Psoas muscle (tissue), 8 donors: ENCODE data around the gene FGFBP3. TPM values are rescaled to one million over a fixed set of nuclear protein-coding genes. Genes with fewer than 3 reads are reported as not detected.
"Not testable (repeated sequence)": the region's sequence is repeated elsewhere in the genome, so short reads cannot be mapped to it uniquely, and the experiment has no call there.

ENCODE experiments used
- ATAC-seq, 4 donors: fragments of 200-7000 bp; cut with Tn5 transposase; one replicate each; pipeline ENCODE4 v1.9.1; 2020; ENCODE audit warnings: moderate library complexity in 3 of 4, mild to moderate bottlenecking in 2 of 4
- DNase-seq, 2 donors: peaks; one replicate each; pipeline ENCODE4 v3.0.0-alpha.2; 2020
- H3K27ac ChIP-seq: fragments of 200-600 bp; one replicate; pipeline ENCODE4 v1.8.0; 2022
- H3K27me3 ChIP-seq, 3 donors: fragments of 200-600 bp in 1 of 3; one replicate each; pipeline versions ENCODE4 v1.6.1 to v1.8.0; 2013 to 2022; ENCODE audit warnings: low read length in 2 of 3, mild to moderate bottlenecking in 2 of 3, moderate library complexity in 1 of 3; ENCODE audit not compliant: insufficient read depth in 3 of 3
- H3K36me3 ChIP-seq, 2 donors: fragments of 200-600 bp in 1 of 2; one replicate each; pipeline versions ENCODE4 v1.6.1 to v1.8.0; 2013 to 2022; ENCODE audit warnings: low read depth in 1 of 2, mild to moderate bottlenecking in 1 of 2, moderate library complexity in 1 of 2; ENCODE audit not compliant: insufficient read depth in 1 of 2
- H3K4me1 ChIP-seq: fragments of 200-600 bp; one replicate; pipeline ENCODE4 v1.8.0; 2022
- H3K4me3 ChIP-seq: fragments of 200-600 bp; one replicate; pipeline ENCODE4 v1.8.0; 2022; ENCODE audit warnings: mild to moderate bottlenecking
- H3K9me3 ChIP-seq: fragments of 200-600 bp; one replicate; pipeline ENCODE4 v1.8.0; 2022
- WGBS, 3 donors: extraction: QIAGEN DNeasy Blood & Tissue Kit; methylation state at CpG; one replicate each; pipeline versions ENCODE4 v1.1.6 to v1.1.7; 2013; 5-methylcytosine and 5-hydroxymethylcytosine counted together
- intact Hi-C, 2 donors: fragments of 100-400 bp; cut with DNase I; formaldehyde crosslinking; loops; one replicate each; pipeline versions ENCODE4 v1.11.0 to v1.14.2; 2022
- polyA plus RNA-seq, 3 donors: library from polyadenylated mRNA; stranded (reverse); fragments of 200-250 nt; gene quantifications; one replicate each; pipeline ENCODE4 v1.2.3, GENCODE V29; 2013
- total RNA-seq, 4 donors: library from RNA; stranded (reverse); fragmentation: NEBNext Ultra II Directional in 2 of 4; extraction: Animal tissue kit (Norgen Biotek cat#: 25700) in 2 of 4; gene quantifications; one replicate each; pipeline versions ENCODE4 v1.2.1 to v1.2.4, GENCODE V29; 2021 to 2023
- TF ChIP-seq, protein P1 (sequence below): fragments of 200-600 bp; IDR thresholded peaks from one replicate; pipeline ENCODE4 v1.8.0; 2022; ENCODE audit warnings: antibody characterized with exemption
- donor health status: healthy with polysubstance abuse.
- donor health status: DM: no; HTN: no; CAD: no; lungs with moderate emphysema.
- donor health status: Bipolar disorder and iron deficiency.
- donor health status: healthy.
- donor health status: DM: yes; HTN: yes; CAD: no.
- donor health status: DM: no; HTN: no; CAD: no.
- donor health status: DM: no; HTN: no; CAD: no.
- donor health status: DM: yes; HTN: yes; CAD: no.

The FGFBP3 gene
- total and polyA plus RNA-seq, 7 donors, result 0.41 to 2.2 (median 0.56) TPM

DNA sequence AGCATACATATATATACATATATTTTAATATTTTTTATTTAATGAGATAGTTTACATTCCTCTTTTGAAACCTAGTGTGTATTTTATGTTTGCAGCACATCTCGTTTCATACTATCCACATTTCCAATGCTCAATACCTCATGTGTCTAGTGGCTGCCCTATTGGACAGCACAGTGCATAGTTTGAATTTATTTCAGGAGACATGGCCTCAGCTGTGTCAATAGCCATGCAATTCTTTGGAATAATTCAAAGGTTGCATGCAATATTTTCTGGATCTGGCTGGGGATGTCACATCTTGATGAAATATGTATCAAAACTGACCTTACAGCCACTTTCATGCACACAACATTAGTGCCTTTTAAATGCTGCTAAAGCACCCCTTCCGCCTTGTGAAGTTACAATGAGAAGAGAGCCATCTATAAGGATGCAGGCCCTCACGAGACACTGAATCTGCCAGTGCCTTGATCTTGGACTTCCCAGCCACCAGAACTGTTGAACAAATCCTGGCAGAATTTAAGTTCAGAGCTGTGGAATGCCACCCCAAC lies 13.0 kb downstream of the FGFBP3 start:
- Histone ChIP-seq H3K36me3 (no peaks in the 10 kb centered on the region), H3K27ac (no peak overlapping the region), H3K9me3 (no peaks in the 10 kb centered on the region), H3K4me3 (no peak overlapping the region), H3K4me1 (no peaks in the 10 kb centered on the region), H3K27me3 (no peaks in the 10 kb centered on the region)
- ATAC-seq, result no peak
- intact Hi-C loops, result loop anchor here in 1 of 2 donors (10.0 kb wide), 1 partner anchor 151 kb away; no protein-coding TSS in a partner anchor
- DNase-seq, result no peak
- 88 to 92% (median 91%) methylated on average over 3 of the region's 3 CpGs for WGBS, 3 donors
- TF ChIP-seq, protein P1, sequence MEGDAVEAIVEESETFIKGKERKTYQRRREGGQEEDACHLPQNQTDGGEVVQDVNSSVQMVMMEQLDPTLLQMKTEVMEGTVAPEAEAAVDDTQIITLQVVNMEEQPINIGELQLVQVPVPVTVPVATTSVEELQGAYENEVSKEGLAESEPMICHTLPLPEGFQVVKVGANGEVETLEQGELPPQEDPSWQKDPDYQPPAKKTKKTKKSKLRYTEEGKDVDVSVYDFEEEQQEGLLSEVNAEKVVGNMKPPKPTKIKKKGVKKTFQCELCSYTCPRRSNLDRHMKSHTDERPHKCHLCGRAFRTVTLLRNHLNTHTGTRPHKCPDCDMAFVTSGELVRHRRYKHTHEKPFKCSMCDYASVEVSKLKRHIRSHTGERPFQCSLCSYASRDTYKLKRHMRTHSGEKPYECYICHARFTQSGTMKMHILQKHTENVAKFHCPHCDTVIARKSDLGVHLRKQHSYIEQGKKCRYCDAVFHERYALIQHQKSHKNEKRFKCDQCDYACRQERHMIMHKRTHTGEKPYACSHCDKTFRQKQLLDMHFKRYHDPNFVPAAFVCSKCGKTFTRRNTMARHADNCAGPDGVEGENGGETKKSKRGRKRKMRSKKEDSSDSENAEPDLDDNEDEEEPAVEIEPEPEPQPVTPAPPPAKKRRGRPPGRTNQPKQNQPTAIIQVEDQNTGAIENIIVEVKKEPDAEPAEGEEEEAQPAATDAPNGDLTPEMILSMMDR, result no peak

DNA sequence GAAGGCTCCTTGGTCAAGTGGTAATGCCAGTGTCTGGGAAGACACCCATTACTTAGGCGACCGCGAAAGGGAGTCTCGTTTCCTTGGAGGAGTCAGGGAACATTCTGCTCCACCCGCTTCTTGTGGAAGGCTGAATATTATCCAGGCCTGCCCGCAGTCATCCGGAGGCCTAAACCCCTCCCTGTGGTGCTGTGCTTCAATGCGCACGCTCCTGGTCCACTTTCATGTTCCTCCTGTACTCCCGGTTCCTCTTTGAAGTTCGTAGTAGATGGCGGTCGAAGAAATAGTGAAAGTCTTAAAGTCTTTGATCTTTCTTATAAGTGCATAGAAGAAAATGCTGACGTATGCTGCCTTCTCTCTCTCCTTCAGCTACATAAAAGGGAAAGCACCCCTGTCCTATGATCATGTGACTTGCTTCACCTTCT lies 15.0 kb downstream of the FGFBP3 start:
- not testable (repeated sequence) for ATAC-seq, H3K9me3 ChIP-seq, DNase-seq, H3K4me3 ChIP-seq, H3K4me1 ChIP-seq, H3K27me3 ChIP-seq, H3K36me3 ChIP-seq, H3K27ac ChIP-seq
- intact Hi-C loops, result loop anchor here in 1 of 2 donors (10.0 kb wide), 1 partner anchor 149 kb away; no protein-coding TSS in a partner anchor
- WGBS, 3 donors, result 86 to 90% (median 89%) methylated on average over 14 of the region's 14 CpGs

DNA sequence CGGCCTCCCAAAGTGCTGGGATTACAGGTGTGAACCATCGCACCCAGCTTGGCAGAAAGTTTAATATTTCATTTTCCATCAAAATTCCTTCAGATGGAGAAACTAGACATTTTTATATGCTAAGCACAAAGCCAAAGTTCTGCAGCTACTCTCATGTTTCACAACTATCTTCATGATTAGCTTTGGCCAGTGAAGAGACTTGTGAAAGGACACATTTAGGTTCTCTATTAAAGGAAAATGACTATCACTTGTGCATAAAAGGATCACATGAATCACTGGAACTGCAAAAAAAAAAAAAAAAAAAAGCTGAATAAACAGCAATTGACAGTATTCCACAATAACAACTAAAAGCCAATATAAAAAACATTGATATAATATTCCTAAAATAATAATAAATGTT lies 16.2 kb downstream of the FGFBP3 start:
- Histone ChIP-seq H3K4me3 (no peak overlapping the region), H3K36me3 (no peaks in the 10 kb centered on the region), H3K27ac (no peak overlapping the region), H3K4me1 (no peaks in the 10 kb centered on the region), H3K9me3 (no peaks in the 10 kb centered on the region), H3K27me3 (no peaks in the 10 kb centered on the region)
- intact Hi-C loops, result loop anchor here in 1 of 2 donors (10.0 kb wide), 1 partner anchor 148 kb away; no protein-coding TSS in a partner anchor
- 92 to 98% (median 94%) methylated on average over 2 of the region's 2 CpGs for WGBS, 3 donors
- DNase-seq, result no peak
- TF ChIP-seq, protein P1, result no peak
- no peak for ATAC-seq

DNA sequence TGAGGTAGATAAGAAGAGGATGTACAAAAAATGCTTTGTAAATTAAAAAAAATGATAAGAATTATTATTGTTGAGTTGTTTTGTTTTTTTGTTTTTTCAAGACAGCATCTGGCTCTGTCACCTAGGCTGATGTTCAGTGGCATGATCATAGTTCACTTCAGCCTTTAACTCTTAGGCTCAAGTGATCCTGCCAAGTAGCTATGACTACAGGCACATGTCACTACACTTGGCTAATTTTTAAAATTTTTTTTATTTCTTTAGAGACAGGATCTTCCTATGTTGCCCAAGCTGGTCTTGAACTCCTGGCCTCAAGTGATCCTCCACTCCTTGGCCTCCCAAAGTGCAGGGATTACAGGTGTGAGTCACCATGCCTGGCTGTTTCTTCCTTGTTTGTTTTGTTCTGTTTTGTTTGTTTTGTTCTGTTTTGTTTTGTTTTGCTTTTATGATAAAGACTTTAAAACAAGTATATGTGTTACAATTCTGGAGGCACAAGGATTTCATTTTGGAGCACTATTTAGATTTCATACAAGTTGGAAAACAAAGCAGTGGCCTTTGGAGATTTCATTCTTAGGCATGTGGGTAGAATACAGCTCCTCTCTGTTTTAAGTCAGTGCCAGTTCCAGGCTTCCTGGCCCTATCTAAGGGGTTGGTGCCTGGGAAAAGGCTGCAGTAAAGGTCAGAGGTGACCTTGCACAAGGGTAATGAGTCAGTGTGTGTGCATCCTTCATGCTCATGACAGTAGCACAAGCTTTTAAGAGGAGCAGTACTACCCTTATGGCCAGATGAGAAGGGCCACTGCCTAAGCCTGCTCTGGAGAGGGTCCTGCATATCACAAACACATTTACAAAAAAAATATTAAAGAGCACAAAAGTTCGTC lies 17.9 kb downstream of the FGFBP3 start:
- Histone ChIP-seq H3K36me3 (no peaks in the 10 kb centered on the region), H3K27ac (no peak overlapping the region), H3K4me3 (no peak overlapping the region), H3K9me3 (no peaks in the 10 kb centered on the region), H3K4me1 (peaks cover 6% of the 10 kb centered on the region), H3K27me3 (no peaks in the 10 kb centered on the region)
- DNase-seq (no peak), ATAC-seq (no peak)
- TF ChIP-seq, protein P1, result no peak
- intact Hi-C loops, result loop anchor here in 1 of 2 donors (10.0 kb wide), 1 partner anchor 147 kb away; no protein-coding TSS in a partner anchor
- 87 to 100% (median 94%) methylated on average over 1 of the region's 1 CpG for WGBS, 3 donors
